ENCODE measurements around the gene ILK.

The ILK gene

GRCh38 chr11:6638429-6638828, 34.9 kb downstream of the ILK start:
- DNase-seq, result peak; percentile 13

- no peak for DNase-seq
Measured at GRCh38 chr11:6640036-6640984, 36.7 kb downstream of the ILK start.

GRCh38 chr11:6640985-6641701, 37.6 kb downstream of the ILK start:
- no peak for DNase-seq

- no peak for DNase-seq
Measured at GRCh38 chr11:6642957-6643356, 39.4 kb downstream of the ILK start.

DNA sequence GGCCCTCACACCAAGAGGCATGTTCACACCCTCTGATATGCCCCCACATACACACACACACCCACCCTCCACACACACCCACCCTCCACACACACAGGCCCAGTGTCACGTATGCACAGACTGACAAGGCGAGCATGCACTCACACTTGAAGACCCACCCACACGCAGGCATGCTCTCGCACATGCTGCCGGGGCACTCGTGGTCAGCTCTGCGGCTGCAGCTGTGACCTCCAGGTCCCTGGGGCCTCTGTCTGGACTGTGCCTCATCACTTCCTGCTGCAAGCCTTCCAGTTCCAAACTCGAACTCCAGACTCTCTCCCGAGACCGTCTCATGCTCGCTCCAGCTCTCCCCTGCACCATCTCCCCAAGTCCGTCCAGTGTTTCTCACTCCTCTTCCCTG, 42.5 kb downstream of the ILK start:
- DNase-seq, result no peak

DNA sequence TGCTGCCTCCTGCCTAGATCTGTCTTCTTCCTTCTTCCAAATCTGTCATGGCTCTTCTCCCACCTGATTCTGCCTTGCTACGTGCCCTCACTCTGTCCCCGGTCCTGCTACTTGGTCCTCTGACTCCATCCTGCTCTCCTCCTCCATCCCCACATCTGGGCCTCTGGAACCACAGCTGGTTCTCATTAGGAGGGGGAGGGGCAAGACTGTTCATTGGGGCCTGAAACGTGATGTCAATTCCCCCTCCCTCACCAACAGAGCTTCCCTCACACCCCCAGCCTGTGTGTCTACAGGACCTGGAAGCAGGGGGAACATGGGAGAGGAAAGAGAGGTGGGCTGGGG, 43.0 kb downstream of the ILK start:
- DNase-seq, result no peak

DNA sequence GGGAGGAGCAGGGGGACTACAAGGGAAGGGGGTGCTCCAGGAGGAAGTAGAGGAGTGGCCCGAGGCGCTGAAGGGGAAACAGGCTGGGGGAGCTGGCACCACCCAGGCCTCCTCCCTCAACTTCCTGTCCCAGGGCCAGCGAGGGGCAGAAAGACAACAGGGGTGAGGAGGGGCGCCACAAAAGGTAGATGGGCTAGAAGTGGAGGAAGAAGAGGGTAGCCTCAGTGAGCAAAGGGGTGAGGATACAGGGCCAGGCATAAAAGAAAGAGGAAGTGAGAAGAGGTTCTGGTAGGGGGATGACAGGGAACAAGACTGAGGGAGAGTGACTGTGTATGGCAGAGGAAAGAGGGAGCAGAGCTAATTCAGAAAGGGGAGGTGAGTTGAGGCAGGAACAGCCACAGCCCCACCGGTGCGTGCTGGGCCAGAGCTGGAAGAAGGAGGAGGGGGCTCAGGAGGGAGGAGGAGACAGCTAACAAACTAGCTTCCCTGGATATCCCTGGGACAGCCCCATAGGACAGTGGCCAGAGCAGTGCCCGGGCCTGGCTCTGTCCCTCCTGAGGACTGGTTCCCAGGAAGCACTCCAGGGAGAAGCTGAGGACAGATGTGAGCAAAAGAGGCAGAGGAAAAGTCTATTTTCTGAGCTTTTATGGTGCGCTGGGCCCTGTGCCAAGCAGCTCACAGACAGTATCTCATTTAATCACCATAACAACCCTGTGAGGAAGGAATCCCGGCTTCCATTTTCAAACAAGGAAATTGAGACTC, 43.5 kb downstream of the ILK start:
- DNase-seq, result no peak

GRCh38 chr11:6647836-6648235, 44.3 kb downstream of the ILK start:
- no peak for DNase-seq

DNA sequence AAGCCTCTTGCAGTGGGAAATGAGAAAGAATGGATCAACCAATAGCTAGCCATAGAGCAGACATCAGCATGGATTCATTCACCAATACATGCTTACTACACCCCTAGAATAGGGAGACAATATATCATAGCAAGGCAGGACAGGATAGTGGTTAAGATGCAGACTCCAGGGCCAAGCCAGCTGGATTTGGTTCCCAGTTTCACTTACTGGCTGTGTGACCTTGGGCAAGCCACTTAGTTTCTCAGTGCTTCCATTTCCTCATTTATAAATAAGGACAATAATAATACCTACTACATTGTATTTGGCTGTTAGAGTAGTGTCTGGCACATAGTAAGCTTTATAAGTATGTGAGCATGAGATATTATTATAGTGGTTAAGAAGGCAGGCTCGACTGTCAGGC, 44.9 kb downstream of the ILK start:
- DNase-seq, result no peak

DNA sequence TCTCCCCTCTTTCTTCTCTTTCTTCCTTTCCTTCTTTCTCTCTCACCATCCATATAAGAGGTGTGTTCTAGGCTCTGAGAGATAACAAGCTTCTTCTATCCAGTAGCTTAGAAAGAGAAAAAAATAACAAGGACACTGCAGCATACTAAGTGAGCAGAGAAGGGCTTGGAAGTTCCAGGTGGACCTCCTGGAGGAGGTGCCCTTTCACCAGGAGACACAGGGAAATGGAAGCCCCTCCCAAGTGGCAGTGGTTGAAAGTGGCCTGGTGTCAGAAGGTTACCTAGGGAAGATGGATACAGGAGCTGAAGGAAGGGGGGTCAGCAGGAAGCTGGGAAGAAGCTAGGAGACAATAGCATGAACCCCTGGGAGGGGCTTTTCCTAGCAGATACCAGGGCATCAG, 46.5 kb downstream of the ILK start:
- no peak for DNase-seq

GRCh38 chr11:6650980-6651379, 47.4 kb downstream of the ILK start:
- DNase-seq, result no peak

GRCh38 chr11:6652182-6652581, 48.6 kb downstream of the ILK start:
- DNase-seq, result no peak

GRCh38 chr11:6653097-6653496, 49.5 kb downstream of the ILK start:
- DNase-seq, result no peak

GRCh38 chr11:6653656-6654055, 50.1 kb downstream of the ILK start:
- no peak for DNase-seq

DNA sequence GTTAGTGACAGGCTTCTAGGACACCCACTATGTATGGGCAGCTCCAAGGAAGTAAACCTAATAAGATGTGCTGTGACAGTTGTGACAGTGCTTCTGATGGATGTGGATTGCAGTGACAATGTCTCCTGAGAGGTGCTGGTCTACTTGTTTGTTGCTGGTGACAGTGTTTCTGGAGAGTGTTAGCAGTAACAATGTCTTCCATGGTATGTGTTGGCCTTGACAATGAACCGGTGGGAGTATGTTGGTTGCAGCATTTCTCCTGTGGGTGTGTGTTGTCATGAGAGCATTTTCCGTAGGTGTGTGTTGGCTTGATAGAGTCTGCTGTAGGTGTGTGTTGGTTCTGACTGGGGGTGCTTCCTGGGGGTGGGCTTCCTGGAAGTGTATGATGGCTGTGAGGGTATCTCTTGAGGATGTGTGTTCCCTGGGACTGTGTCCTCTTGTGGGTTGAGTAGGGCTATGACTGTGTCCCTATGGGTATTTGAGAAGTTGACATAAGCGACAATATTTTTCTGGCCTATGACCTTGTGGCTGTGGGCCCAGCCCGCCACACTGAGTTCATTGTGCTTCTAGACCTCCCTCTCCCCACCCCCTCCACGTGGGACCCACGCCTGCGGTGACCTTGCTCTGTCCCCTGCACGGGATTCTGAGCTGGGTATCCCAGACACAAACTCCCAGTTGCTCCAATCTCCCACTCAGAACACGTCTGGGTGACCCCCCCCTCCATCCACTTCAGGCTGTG, 50.9 kb downstream of the ILK start:
- no peak for DNase-seq

- no peak for DNase-seq
Measured at GRCh38 chr11:6655020-6655789, 51.6 kb downstream of the ILK start.

DNA sequence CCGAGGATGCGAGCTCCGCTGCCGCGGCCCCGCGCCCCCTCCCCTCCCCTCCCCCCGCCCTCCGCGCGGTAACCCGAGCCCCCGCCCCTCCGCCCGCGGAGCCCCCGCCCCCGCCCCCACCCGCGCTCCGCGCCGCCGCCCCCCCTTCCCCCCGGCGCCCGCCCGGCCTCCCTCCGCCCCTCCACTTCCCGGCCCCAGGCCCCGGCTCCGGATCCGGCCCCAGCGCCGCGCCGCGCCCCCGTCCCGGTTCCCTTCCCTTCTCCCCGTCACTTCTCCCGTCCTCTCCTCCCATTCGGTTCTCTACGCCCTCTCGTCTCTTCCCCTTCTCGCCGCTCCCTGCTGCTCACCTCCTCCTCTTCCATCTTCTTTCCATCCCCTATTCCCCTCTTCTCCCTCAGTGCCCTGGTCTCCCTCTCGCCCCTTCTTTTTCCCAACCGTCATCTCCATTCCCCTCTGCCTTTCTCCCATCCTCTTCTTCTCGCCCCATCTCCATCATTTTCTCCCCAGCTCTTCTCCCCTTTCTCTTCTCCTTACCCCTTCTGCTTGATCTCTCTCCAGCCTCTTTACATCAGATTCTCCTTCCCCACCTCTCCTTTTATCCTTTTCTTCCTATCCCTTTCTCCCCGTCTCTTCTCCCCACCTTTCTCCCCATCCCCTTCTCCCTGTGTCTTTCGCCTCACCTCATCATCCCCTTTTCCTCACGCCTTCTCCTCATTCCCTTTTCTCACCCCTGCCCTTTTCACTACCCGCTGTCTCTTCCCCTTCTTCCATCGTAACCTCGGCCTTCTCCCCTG, 52.4 kb downstream of the ILK start, which contains the start of gene DCHS1:
Gene DCHS1 (minus strand): TSS at position 20 of the 794 bp plus-strand sequence. CDS start 14,196 bp downstream, outside the sequence.
- DNase-seq, result no peak

DNA sequence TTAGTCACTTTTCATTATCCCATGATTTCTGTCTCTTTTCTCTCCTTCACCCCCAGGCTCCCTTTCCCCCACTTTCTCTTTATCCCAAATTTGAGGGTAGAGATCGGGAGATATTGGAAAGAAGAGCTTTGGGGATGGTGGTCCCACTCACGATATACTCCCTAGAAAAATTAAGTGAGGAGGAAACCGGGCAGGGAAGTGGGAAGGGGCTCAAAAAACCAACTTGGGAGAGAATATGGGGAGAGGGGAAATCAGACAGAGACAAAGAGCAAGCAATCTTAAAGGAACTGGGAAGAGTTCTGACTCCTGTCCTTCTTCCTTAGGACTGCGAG, 53.0 kb downstream of the ILK start:
- DNase-seq, result no peak

- no peak for DNase-seq
Measured at GRCh38 chr11:6656936-6657335, 53.4 kb downstream of the ILK start.

DNA sequence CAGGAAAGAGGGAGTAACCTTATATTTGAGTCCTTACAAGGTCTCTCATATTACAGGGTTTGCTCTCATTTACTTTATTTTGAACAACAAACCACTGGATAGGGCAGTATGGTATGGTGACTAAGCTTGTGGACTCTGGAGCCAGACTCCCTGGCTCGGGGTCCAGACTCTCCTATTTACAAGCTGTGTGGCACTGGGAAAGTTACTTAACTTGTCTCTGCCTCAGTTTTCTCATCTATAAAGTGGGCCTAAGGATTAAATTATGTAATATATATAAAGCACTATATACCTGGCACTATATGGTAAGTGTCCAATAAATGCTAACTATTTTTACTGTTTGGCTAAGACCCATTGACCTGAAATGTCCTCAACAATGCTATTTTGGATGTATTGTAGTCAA, 53.8 kb downstream of the ILK start:
- DNase-seq, result no peak

- DNase-seq, result no peak
Measured at GRCh38 chr11:6658647-6659046, 55.1 kb downstream of the ILK start.
